SKM-1 treated with dmso at 0.1 percent for 144 hours (cell line): ENCODE results near the gene JUNB.
A peak's percentile ranks its signal among the peaks of the same experiment; 100 is the strongest.

Source experiments
- DNase-seq: peaks from one replicate; lab custom pipeline; 2025; ENCODE audit not compliant: unreplicated experiment; lab: John Stamatoyannopoulos, UW

Gene JUNB

DNA sequence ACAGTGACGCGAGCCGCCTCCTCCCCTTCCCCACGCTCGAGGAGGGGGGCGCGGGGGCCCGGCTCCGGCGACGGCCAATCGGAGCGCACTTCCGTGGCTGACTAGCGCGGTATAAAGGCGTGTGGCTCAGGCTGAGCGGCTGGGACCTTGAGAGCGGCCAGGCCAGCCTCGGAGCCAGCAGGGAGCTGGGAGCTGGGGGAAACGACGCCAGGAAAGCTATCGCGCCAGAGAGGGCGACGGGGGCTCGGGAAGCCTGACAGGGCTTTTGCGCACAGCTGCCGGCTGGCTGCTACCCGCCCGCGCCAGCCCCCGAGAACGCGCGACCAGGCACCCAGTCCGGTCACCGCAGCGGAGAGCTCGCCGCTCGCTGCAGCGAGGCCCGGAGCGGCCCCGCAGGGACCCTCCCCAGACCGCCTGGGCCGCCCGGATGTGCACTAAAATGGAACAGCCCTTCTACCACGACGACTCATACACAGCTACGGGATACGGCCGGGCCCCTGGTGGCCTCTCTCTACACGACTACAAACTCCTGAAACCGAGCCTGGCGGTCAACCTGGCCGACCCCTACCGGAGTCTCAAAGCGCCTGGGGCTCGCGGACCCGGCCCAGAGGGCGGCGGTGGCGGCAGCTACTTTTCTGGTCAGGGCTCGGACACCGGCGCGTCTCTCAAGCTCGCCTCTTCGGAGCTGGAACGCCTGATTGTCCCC lies at the start of gene JUNB:
Gene JUNB (plus strand): TSS at position 142 of the 706 bp plus-strand sequence. CDS start 286 bp downstream, at position 428.
- peak; percentile 87 for DNase-seq

DNA sequence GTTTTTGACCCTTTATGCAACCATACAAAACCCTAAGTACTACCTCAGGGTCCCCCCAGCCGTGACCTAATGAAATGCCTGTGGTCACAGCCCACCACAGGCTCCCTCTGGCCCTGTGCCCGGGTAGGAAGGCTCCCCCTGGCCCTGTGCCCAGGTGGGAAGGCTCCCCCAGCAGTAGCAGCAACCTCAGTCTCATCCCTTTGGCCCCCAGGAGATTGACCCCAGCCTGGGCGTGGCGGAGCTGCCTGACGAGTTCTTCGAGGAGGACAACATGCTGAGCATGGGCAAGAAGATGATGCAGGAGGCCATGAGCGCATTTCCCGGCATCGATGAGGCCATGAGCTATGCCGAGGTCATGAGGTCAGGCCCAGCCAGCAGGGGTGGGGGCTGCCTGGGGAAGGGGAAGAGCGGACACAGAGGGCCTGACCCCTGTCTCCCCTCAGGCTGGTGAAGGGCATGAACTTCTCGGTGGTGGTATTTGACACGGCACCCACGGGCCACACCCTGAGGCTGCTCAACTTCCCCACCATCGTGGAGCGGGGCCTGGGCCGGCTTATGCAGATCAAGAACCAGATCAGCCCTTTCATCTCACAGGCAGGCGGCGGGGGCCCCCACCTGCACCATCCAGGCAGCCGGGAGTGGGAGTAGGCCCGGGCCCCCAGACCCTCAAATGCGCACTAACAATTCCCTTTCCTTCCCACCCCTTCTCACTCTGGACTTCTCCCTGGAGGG lies 46.0 kb upstream of the JUNB start:
- DNase-seq: no peak

DNA sequence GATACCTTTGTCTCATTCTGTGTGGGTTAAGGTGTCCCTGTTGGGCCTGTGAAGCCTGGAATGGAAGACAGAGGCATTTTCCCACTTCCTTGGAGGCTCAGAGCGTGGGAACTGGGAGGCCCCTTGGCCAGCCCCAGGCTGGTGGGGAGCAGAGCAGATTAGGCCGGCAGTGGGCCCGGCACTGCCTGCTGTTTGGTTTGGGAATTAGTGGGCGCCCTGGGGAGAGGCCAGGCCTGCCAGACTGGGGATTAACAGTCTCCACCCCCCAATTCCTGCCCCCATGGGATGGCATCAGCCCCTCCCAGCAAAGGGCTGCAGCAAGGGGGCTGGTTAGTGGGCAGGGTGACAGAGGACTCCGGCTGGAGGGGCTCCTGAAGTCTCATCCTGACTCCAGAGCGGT lies 42.8 kb upstream of the JUNB start:
- no peak for DNase-seq

DNA sequence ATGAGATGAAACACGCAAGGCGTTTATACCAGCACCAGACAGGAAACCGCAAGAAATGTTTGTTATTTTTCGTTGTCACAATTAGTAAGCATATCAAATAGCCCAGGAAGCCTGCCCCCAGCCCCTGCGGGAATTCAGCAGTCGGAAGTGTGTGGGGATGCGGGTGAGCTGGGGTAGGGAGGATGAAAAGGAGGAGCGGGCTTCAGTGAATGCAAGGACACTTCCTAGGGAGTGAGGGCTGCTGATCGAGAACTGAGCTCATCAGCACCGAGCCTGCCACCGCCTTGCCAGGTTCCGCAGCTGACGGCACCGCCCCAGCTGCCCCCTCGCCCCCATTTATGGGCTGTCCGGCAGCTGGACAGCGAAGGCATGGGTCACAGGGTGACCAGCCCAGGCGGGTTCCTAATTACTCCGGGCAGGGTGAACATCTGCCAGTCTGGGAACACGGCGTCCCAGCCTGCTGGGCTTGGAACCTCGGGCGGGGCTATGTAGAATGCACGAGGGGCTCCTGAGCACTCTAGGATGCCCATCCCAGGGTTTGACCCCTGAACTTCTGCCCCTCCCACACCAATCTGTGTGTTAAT lies 41.3 kb upstream of the JUNB start:
- DNase-seq: peak; percentile 92

DNA sequence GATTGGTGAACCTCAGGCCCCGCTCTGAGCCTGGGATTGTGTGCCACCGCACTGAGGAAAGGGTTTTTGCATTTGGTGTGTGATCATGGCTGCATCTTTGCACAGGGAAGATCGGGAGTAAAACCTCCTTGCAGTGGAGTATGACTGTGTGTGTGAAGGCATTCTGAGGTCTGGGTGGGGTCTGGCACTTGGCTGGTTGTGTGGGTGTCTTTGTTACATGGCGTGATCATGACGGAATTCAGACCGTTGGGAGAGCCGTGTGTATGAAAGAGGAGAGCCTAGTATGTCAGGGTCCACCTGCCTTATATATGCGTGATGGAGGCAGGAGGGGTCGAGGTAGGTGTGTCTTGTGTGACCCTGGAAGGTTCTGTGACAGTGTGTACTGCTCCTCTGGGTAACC lies 40.4 kb upstream of the JUNB start:
- no peak for DNase-seq

DNA sequence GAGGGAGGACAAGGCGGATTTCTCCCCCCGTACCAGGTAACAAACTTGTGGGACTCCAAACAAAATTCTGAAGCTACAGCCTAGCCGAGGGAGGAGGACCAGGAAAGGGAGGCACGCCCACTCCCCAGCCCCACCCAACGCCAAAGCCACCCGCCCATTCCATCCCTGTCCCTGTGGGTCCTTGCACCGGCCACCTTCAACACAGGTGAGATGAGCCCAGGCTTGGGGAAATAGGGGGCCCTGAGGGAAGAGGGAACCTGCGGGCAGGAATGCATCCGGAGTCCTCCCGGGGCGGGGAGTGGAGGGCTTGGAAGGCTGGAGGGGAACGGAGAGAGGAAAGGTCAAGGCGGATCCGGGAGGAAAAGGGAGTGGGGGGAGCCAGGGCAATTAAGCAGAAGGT lies 39.7 kb upstream of the JUNB start, which contains the start of gene BEST2:
Gene BEST2 (plus strand): TSS at position 157 of the 400 bp plus-strand sequence. CDS start 802 bp downstream, outside the sequence.
- no peak for DNase-seq

GRCh38 chr19:12752056-12752781 lies 39.1 kb upstream of the JUNB start:
- no peak for DNase-seq

- DNase-seq: no peak
These were observed 36.7 kb upstream of the JUNB start for GRCh38 chr19:12754465-12755196.

DNA sequence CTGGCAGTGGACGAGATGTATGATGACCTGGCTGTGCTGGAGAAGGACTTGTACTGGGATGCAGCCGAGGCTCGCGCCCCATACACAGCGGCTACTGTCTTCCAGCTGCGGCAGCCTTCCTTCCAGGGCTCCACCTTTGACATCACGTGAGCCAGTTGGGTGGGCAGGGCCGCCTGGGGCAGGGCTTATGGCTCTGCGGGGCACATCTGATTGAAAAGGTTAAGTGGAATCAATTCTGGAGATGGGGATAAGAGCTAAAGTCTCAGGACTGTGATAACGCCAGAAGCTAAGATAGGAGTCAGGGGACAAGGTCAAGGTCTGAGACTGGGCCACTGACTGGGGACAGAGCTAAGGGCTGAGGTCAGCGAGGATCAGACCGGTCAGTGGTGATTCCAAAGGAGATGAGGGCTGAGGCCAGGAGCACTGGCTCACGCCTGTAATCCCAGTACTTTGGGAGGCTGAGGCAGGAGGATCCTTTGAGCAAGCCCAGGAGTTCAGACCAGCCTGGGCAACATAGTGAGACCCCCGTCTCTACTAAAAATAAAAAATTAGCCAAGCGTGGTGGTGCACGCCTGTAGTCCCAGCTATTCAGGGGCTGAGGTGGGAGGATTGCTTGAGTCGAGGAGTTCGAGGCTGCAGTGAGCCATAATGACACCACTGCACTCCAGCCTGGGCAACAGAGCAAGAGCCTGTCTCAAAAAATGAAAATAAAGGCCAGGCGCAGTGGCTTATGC lies 35.0 kb upstream of the JUNB start:
- DNase-seq: no peak

DNA sequence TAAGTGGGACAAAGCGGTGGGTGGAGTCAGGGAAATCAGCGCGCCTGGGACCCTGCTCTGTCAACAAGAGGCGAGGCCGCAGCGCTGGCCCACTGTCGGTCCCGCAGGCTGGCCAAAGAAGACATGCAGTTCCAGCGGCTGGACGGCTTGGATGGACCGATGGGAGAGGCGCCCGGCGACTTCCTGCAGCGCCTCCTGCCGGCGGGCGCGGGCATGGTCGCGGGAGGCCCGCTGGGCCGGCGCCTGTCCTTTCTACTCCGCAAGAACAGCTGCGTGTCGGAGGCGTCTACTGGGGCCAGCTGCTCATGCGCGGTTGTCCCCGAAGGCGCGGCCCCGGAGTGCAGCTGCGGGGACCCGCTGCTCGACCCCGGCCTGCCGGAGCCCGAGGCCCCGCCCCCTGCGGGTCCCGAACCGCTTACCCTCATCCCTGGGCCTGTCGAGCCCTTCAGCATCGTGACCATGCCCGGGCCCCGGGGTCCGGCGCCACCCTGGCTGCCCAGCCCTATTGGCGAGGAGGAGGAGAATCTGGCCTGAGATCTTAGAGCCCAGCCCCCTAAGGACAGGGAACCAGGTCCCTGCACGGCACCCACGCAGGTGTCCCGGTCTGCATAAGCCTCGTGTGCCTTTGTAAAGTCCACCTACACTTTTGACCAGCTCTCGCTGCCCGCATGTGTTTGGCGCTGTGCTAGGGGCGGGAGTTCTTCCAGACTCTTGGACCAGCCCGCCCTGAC lies 33.6 kb upstream of the JUNB start:
- peak; percentile 59 for DNase-seq

DNA sequence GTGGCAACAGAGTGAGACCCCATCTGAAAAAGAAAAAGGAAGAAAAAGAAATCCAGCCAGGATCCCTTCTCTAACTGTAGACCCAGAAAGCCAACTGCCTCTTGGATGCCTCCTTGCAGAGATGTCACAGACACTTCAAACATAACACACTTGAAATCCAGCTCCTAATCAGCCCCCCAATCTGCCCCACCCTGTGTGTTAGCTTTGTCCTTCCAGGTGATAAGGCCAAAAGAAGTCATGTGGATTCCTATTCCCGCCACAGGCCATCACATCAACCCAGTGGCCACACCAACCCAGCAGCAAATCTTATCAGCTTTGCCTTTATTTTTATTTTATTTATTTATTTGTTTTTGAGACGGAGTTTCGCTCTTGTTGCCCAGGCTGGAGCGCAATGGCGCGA lies 31.6 kb upstream of the JUNB start:
- DNase-seq: no peak

- DNase-seq: no peak
These were observed 28.2 kb upstream of the JUNB start for GRCh38 chr19:12763100-12763499.

DNA sequence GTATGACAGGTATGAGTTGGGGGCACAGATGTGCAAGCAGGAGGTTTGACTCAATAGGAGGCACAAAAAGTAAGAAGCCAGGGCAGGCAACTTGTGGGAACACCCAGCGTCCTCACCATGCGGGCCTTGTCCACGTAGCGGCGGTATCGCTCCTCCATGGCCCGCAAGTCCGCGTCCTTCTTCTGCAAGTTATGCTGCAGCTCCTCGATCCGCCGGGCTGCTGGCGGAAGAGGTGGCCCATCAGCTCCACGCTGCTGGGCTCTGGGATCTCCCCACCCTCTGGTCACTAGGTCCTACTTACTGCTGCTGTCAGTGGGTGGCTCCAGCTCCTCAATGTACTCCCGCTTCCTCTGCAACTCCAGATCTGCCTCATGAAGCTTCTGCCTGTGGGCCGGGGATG lies 26.6 kb upstream of the JUNB start:
- no peak for DNase-seq

DNA sequence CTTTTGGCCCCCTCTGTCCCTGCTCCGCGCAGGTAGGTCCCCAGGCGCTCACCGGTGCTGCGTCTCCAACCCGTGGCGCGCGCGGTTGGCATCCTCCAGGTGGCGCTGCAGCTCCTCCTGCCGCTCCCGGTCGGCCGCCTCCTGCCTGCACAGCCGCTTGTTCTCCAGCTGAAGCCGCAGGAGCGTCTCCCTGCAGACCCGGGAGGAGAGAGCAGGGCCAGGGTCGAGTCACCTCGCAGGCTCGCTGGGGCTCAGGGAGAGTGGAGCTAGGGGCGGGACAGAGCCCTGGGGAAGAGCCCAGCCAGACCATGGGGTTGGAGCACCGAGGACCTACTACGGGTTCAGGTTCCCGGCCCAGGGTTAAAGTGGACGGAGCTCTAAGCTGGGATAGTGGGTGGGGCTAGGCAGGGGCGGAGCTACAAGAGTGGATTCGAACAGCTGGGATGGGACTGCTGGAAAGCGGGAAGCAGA lies 25.2 kb upstream of the JUNB start:
- peak; percentile 81 for DNase-seq

DNA sequence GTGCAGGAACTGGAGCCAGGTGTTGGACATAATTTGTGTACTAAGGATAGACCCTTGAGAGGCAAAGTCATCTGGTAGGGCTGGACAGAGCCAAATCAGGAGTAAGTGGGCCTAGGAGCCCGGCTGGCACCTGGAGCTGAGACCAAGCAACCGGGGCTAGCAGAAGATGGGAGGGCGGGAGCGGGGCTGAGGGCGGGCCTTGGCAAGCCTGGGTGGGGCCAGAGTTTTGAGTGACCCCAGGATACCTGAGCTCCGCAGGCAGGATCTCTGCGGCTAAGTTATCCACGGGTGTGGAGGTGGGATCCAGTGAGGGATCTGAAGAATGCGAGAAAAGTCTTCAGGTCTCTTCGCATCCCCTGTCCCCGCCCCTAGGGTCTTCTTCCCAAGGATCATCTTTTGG lies 24.1 kb upstream of the JUNB start:
- no peak for DNase-seq

GRCh38 chr19:12767666-12768065 lies 23.6 kb upstream of the JUNB start:
- DNase-seq: no peak

- DNase-seq: no peak
These were observed 21.6 kb upstream of the JUNB start for GRCh38 chr19:12769689-12770088.

GRCh38 chr19:12770922-12771321 lies 20.4 kb upstream of the JUNB start:
- DNase-seq: no peak

- DNase-seq: no peak
These were observed 19.0 kb upstream of the JUNB start for GRCh38 chr19:12772323-12772722.
